GM12878 (cell line): ENCODE measurements around the gene EEF2KMT. TPM values are rescaled to one million over a fixed set of nuclear protein-coding genes. Genes with fewer than 3 reads are reported as not detected.

ENCODE experiments used
- ATAC-seq: fragments of 200-7000 bp; cut with Tn5 transposase; 3 replicates; pipeline ENCODE4 v1.9.1; 2020; ENCODE audit warnings: mild to moderate bottlenecking, moderate library complexity
- BruUV-seq: library from RNA; stranded (reverse); fragments of 400-500 nt; replicated peaks from 2 replicates; lab custom pipeline; 2021; lab: Mats Ljungman, UMichigan
- CTCF ChIA-PET: fragments of 300-600 bp; sonication (Branson Sonifier 250); formaldehyde crosslinking; extraction: SDS; loops from one replicate; lab custom pipeline; 2021; ENCODE audit warnings: inconsistent platforms; lab: Yijun Ruan, JAX
- POLR2A ChIA-PET: fragments of 350-600 bp; formaldehyde crosslinking; extraction: SDS; loops from one replicate; lab custom pipeline; 2021; ENCODE audit warnings: inconsistent platforms; lab: Charles Lee
- RAD21 ChIA-PET: fragments of 300-600 bp; sonication (Branson Sonifier 250); formaldehyde crosslinking; loops from one replicate; lab custom pipeline; 2023; ENCODE audit warnings: antibody characterized with exemption; ENCODE audit not compliant: unreplicated experiment; lab: Charles Lee
- SMC1A ChIA-PET: fragments of 300-600 bp; sonication (Branson Sonifier 250); formaldehyde crosslinking; loops from one replicate; lab custom pipeline; 2023; ENCODE audit not compliant: unreplicated experiment, uncharacterized antibody; lab: Charles Lee
- DNase-seq: peaks from one replicate; pipeline ENCODE4 v3.0.0-alpha.2; 2011; ENCODE audit warnings: low read depth, low spot score
- FAIRE-seq: peaks from 3 replicates; lab custom pipeline; 2011; peaks lifted over from hg19 to GRCh38; lab: Jason Lieb, UNC
- H2AFZ ChIP-seq: 2 replicates; pipeline ENCODE4 v1.6.0; 2011; ENCODE audit warnings: low read depth, low read length, control low read depth; ENCODE audit not compliant: control insufficient read depth
- H3K27ac ChIP-seq: 2 replicates; pipeline ENCODE4 v1.5.1; 2011; ENCODE audit warnings: control low read depth; ENCODE audit not compliant: control insufficient read depth, insufficient read depth
- H3K27me3 ChIP-seq, 2 experiments: replicated peaks in 1 of 2; 2 replicates each; pipeline versions ENCODE4 v1.6.0 to v1.6.1; 2011; ENCODE audit warnings: low read length in 1 of 2; ENCODE audit not compliant: control insufficient read depth in 2 of 2, insufficient read depth in 2 of 2
- H3K36me3 ChIP-seq, 2 experiments: 2 replicates each; pipeline ENCODE4 v1.5.1; 2011; ENCODE audit warnings: low read length in 1 of 2; ENCODE audit not compliant: control insufficient read depth in 2 of 2, insufficient read depth in 2 of 2
- H3K4me1 ChIP-seq: 2 replicates; pipeline ENCODE4 v1.6.1; 2011; ENCODE audit warnings: mild to moderate bottlenecking, low read length, moderate library complexity, mixed read lengths; ENCODE audit not compliant: control insufficient read depth, insufficient read depth
- H3K4me2 ChIP-seq: 2 replicates; pipeline ENCODE4 v1.6.0; 2011; ENCODE audit warnings: control low read depth; ENCODE audit not compliant: control insufficient read depth, insufficient read depth
- H3K4me3 ChIP-seq: fragments of 200-600 bp; sonication (generic); 2 replicates; pipeline ENCODE4 v1.5.1; 2016
- H3K79me2 ChIP-seq: 2 replicates; pipeline ENCODE4 v1.6.0; 2011; ENCODE audit warnings: low read length; ENCODE audit not compliant: control insufficient read depth, insufficient read depth
- H3K9ac ChIP-seq: 2 replicates; pipeline ENCODE4 v1.8.0; 2011; ENCODE audit warnings: low read length, control low read depth, mixed read lengths; ENCODE audit not compliant: control insufficient read depth, insufficient read depth
- H3K9me3 ChIP-seq: replicated peaks from 3 replicates; pipeline ENCODE4 v1.5.1; 2011; ENCODE audit warnings: mild to moderate bottlenecking, low read length; ENCODE audit not compliant: control insufficient read depth, insufficient read depth
- H4K20me1 ChIP-seq: 2 replicates; pipeline ENCODE4 v1.6.0; 2011; ENCODE audit not compliant: control insufficient read depth, insufficient read depth
- ATF7 ChIP-seq: fragments of 450-650 bp; IDR thresholded peaks from 2 replicates; pipeline ENCODE4 v1.6.1; 2016; ENCODE audit warnings: low read depth, mild to moderate bottlenecking
- BMI1 ChIP-seq: fragments of 450-650 bp; IDR thresholded peaks from 2 replicates; pipeline ENCODE4 v1.6.1; 2016; ENCODE audit warnings: mild to moderate bottlenecking, moderate library complexity, borderline replicate concordance
- BRCA1 ChIP-seq: IDR thresholded peaks from 2 replicates; pipeline ENCODE4 v1.6.1; 2011; ENCODE audit warnings: low read depth, low read length, improper control_type of control experiment
- HDAC6 ChIP-seq: fragments of 200-600 bp; sonication (generic); IDR thresholded peaks from one replicate; pipeline ENCODE4 v1.8.0; 2017; ENCODE audit warnings: antibody characterized with exemption; ENCODE audit not compliant: unreplicated experiment
- IKZF1 ChIP-seq: fragments of 450-650 bp; conservative IDR thresholded peaks from 2 replicates; pipeline ENCODE4 v1.6.1; 2017; ENCODE audit warnings: antibody characterized with exemption, mild to moderate bottlenecking
- NFYB ChIP-seq: IDR thresholded peaks from 2 replicates; pipeline ENCODE4 v1.6.1; 2011; ENCODE audit warnings: low read depth, mild to moderate bottlenecking, low read length, improper control_type of control experiment, moderate library complexity; ENCODE audit not compliant: insufficient read depth
- NRF1 ChIP-seq: conservative IDR thresholded peaks from 2 replicates; pipeline ENCODE4 v1.6.1; 2011; ENCODE audit warnings: mild to moderate bottlenecking, low read depth, low read length, improper control_type of control experiment
- RB1 ChIP-seq: fragments of 450-650 bp; formaldehyde crosslinking; IDR thresholded peaks from 2 replicates; pipeline ENCODE4 v1.6.1; 2017; ENCODE audit warnings: mild to moderate bottlenecking, borderline replicate concordance
- SREBF1 ChIP-seq: IDR thresholded peaks from 2 replicates; pipeline ENCODE4 v1.6.1; 2012; ENCODE audit warnings: mild to moderate bottlenecking, low read length
- WGBS: methylation state at CpG from one replicate; pipeline ENCODE4 v1.1.6; 2016; ENCODE audit warnings: low lambda C conversion rate; ENCODE audit not compliant: insufficient replicate concordance, insufficient coverage; ENCODE audit errors: missing lambda C conversion rate; 5-methylcytosine and 5-hydroxymethylcytosine counted together
- in situ Hi-C: fragments of 300-500 bp; cut with MboI; formaldehyde crosslinking; loops from 9 replicates; pipeline ENCODE4 v1.14.3; 2018; ENCODE audit warnings: mixed read lengths
- intact Hi-C: fragments of 100-400 bp; cut with micrococcal nuclease; formaldehyde crosslinking; loops from one replicate; pipeline ENCODE4 v1.14.2; 2022; ENCODE audit not compliant: unreplicated experiment
- polyA plus RNA-seq, 11 experiments: library from polyadenylated mRNA; depleted of rRNA in 4 of 11; unstranded in 6 of 11; stranded (reverse) in 5 of 11; fragments of >200 nt; fragmentation: Nextera tagmentation in 4 of 11; fragmentation: Illumina TruSeq in 1 of 11; extraction: Ambion mirVana in 4 of 11; extraction: Trizol in 1 of 11; gene quantifications; 1 replicate in 1 of 11; 2 replicates in 10 of 11; pipeline versions ENCODE4 v1.2.1 to v1.2.3, GENCODE V29; 2011 to 2016; ENCODE audit warnings: inconsistent platforms in 2 of 11, missing spikeins in 2 of 11, low read depth in 1 of 11
- total RNA-seq, 4 experiments: library from RNA; depleted of rRNA in 3 of 4; stranded (reverse); fragments of >200 nt in 3 of 4; fragmentation: Illumina TruSeq in 1 of 4; extraction: Trizol in 1 of 4; gene quantifications; 2 replicates each; pipeline versions ENCODE4 v1.2.1 to v1.2.3, GENCODE V29; 2013 to 2021
- TF ChIP-seq, protein P1 (sequence below): IDR thresholded peaks from 2 replicates; pipeline ENCODE4 v1.6.1; 2011; ENCODE audit warnings: borderline replicate concordance, low read depth, mild to moderate bottlenecking, moderate library complexity, low read length; ENCODE audit not compliant: insufficient read depth, poor library complexity, severe bottlenecking
- TF ChIP-seq, protein P2 (sequence below): fragments of 450-650 bp; IDR thresholded peaks from 2 replicates; pipeline ENCODE4 v1.6.1; 2017; ENCODE audit warnings: mild to moderate bottlenecking, low read depth, inconsistent platforms; ENCODE audit not compliant: poor library complexity, severe bottlenecking
- TF ChIP-seq, protein P3 (sequence below): fragments of 450-650 bp; IDR thresholded peaks from 2 replicates; pipeline ENCODE4 v1.6.1; 2017; ENCODE audit warnings: mild to moderate bottlenecking, moderate library complexity
- TF ChIP-seq, protein P4 (sequence below): fragments of 150-350 bp; IDR thresholded peaks from 2 replicates; pipeline ENCODE4 v1.6.1; 2016; ENCODE audit warnings: low read depth, low read length

Gene EEF2KMT
- total and polyA plus RNA-seq, 10 of the 15 experiments (the other 5 are each of a cell fraction or from before 2014, with no cell fraction given) = 3.8 to 28.1 (median 14.3) TPM

DNA sequence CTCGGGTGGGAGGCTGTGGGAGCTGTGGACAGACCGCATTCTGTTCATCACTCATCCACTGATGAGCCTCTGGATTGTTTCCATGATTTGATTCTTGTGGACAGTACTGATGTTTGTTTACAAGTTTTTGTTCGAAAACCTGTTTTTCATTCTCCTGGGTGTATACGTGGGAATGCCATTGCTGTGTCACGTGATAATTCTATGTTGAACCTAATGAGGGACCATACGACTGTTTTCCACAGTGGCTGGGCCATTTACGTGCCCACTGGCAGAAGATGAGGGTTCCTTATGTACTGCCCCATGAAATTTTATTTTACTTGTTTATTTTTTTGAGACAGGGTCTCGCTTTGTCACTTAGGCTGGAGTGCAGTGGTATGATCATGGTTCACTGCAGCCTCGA, 28.5 kb downstream of the EEF2KMT start:
- Histone ChIP-seq H3K4me3 (no peak overlapping the region), H3K27me3 (no peaks in the 10 kb centered on the region; a peak in 1 of 4 replicates), H2AFZ (no peak overlapping the region), H3K36me3 (no peaks in the 10 kb centered on the region), H4K20me1 (no peaks in the 10 kb centered on the region), H3K4me1 (peaks cover 14% of the 10 kb centered on the region), H3K9ac (no peak overlapping the region), H3K27ac (no peak overlapping the region), H3K79me2 (peaks cover 10% of the 10 kb centered on the region), H3K9me3 (no peaks in the 10 kb centered on the region; the same call in 2 of the 3 replicates), H3K4me2 (no peak overlapping the region)
- no peak for FAIRE-seq
- CTCF ChIA-PET = no interaction called here
- no peak for ATAC-seq
- intact Hi-C loops = loop anchor here (10.0 kb wide), 1 partner anchor 94 kb away; no protein-coding TSS in a partner anchor
- in situ Hi-C loops = no loop called here
- no peak for DNase-seq
- BruUV-seq = no TSS peak
- RAD21 ChIA-PET = no interaction called here
- SMC1A ChIA-PET = no interaction called here
- POLR2A ChIA-PET = no interaction called here
- 58% methylated on average over 9 of the region's 9 CpGs for WGBS
- TF ChIP-seq NRF1 (no peak), IKZF1 (no peak), BMI1 (no peak), ATF7 (no peak), RB1 (no peak), SREBF1 (no peak), HDAC6 (no peak), NFYB (no peak), BRCA1 (no peak)
- TF ChIP-seq, protein P1, sequence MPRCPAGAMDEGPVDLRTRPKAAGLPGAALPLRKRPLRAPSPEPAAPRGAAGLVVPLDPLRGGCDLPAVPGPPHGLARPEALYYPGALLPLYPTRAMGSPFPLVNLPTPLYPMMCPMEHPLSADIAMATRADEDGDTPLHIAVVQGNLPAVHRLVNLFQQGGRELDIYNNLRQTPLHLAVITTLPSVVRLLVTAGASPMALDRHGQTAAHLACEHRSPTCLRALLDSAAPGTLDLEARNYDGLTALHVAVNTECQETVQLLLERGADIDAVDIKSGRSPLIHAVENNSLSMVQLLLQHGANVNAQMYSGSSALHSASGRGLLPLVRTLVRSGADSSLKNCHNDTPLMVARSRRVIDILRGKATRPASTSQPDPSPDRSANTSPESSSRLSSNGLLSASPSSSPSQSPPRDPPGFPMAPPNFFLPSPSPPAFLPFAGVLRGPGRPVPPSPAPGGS = no peak
- TF ChIP-seq, protein P2, sequence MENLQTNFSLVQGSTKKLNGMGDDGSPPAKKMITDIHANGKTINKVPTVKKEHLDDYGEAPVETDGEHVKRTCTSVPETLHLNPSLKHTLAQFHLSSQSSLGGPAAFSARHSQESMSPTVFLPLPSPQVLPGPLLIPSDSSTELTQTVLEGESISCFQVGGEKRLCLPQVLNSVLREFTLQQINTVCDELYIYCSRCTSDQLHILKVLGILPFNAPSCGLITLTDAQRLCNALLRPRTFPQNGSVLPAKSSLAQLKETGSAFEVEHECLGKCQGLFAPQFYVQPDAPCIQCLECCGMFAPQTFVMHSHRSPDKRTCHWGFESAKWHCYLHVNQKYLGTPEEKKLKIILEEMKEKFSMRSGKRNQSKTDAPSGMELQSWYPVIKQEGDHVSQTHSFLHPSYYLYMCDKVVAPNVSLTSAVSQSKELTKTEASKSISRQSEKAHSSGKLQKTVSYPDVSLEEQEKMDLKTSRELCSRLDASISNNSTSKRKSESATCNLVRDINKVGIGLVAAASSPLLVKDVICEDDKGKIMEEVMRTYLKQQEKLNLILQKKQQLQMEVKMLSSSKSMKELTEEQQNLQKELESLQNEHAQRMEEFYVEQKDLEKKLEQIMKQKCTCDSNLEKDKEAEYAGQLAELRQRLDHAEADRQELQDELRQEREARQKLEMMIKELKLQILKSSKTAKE = no peak
- TF ChIP-seq, protein P3, sequence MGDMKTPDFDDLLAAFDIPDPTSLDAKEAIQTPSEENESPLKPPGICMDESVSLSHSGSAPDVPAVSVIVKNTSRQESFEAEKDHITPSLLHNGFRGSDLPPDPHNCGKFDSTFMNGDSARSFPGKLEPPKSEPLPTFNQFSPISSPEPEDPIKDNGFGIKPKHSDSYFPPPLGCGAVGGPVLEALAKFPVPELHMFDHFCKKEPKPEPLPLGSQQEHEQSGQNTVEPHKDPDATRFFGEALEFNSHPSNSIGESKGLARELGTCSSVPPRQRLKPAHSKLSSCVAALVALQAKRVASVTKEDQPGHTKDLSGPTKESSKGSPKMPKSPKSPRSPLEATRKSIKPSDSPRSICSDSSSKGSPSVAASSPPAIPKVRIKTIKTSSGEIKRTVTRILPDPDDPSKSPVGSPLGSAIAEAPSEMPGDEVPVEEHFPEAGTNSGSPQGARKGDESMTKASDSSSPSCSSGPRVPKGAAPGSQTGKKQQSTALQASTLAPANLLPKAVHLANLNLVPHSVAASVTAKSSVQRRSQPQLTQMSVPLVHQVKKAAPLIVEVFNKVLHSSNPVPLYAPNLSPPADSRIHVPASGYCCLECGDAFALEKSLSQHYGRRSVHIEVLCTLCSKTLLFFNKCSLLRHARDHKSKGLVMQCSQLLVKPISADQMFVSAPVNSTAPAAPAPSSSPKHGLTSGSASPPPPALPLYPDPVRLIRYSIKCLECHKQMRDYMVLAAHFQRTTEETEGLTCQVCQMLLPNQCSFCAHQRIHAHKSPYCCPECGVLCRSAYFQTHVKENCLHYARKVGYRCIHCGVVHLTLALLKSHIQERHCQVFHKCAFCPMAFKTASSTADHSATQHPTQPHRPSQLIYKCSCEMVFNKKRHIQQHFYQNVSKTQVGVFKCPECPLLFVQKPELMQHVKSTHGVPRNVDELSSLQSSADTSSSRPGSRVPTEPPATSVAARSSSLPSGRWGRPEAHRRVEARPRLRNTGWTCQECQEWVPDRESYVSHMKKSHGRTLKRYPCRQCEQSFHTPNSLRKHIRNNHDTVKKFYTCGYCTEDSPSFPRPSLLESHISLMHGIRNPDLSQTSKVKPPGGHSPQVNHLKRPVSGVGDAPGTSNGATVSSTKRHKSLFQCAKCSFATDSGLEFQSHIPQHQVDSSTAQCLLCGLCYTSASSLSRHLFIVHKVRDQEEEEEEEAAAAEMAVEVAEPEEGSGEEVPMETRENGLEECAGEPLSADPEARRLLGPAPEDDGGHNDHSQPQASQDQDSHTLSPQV = no peak
- TF ChIP-seq, protein P4, sequence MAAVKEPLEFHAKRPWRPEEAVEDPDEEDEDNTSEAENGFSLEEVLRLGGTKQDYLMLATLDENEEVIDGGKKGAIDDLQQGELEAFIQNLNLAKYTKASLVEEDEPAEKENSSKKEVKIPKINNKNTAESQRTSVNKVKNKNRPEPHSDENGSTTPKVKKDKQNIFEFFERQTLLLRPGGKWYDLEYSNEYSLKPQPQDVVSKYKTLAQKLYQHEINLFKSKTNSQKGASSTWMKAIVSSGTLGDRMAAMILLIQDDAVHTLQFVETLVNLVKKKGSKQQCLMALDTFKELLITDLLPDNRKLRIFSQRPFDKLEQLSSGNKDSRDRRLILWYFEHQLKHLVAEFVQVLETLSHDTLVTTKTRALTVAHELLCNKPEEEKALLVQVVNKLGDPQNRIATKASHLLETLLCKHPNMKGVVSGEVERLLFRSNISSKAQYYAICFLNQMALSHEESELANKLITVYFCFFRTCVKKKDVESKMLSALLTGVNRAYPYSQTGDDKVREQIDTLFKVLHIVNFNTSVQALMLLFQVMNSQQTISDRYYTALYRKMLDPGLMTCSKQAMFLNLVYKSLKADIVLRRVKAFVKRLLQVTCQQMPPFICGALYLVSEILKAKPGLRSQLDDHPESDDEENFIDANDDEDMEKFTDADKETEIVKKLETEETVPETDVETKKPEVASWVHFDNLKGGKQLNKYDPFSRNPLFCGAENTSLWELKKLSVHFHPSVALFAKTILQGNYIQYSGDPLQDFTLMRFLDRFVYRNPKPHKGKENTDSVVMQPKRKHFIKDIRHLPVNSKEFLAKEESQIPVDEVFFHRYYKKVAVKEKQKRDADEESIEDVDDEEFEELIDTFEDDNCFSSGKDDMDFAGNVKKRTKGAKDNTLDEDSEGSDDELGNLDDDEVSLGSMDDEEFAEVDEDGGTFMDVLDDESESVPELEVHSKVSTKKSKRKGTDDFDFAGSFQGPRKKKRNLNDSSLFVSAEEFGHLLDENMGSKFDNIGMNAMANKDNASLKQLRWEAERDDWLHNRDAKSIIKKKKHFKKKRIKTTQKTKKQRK = no peak
